ENCODE measurements around the gene CACNA1H.

- TF ChIP-seq USF2 (IDR thresholded peaks at IDR 0.05; ENCODE audit: low read length) (no peak), POLR2AphosphoS5 (IDR thresholded peaks at IDR 0.05; ENCODE audit: low read depth, low read length) (no peak), POLR2A (IDR thresholded peaks at IDR 0.05; ENCODE audit: control extremely low read depth in 1 of 2, low read depth in 2 of 2, low read length in 2 of 2) (no peak), EP300 (IDR thresholded peaks at IDR 0.05; ENCODE audit: borderline replicate concordance in 1 of 2, low read depth in 2 of 2, low read length in 2 of 2) (no peak), ZNF274 (IDR thresholded peaks at IDR 0.05; ENCODE audit: borderline replicate concordance, extremely low read depth, low read length) (no peak), PHF8 (conservative IDR thresholded peaks at IDR 0.05; ENCODE audit: low read depth, low read length) (no peak), NRF1 (IDR thresholded peaks at IDR 0.05; ENCODE audit: low read depth, low read length) (no peak), JUND (IDR thresholded peaks at IDR 0.05; ENCODE audit: low read length) (no peak), ATF3 (IDR thresholded peaks at IDR 0.05; ENCODE audit: insufficient read depth, low read depth, low read length) (no peak), CTCF (IDR thresholded peaks at IDR 0.05; ENCODE audit: control extremely low read depth in 1 of 3, insufficient read depth in 1 of 3, low read depth in 1 of 3, low read length in 3 of 3) (peak; percentile 40 to 54 (median 40))
Measured at GRCh38 chr16:1181404-1182315, 28.8 kb downstream of the CACNA1H start.
